HTR-8/SVneo (cell line): ENCODE measurements around the gene SRPK1.
A peak's percentile ranks its signal among the peaks of the same experiment; 100 is the strongest.
"Not testable (repeated sequence)": the region's sequence is repeated elsewhere in the genome, so short reads cannot be mapped to it uniquely, and the experiment has no call there.

Experiments used
- DNase-seq: peaks from one replicate; pipeline ENCODE4 v3.0.0; 2011; ENCODE audit warnings: low spot score, mixed read lengths; ENCODE audit not compliant: insufficient read length
- FAIRE-seq: peaks from 2 replicates; lab custom pipeline; 2011; peaks lifted over from hg19 to GRCh38; lab: Jason Lieb, UNC

SRPK1 gene

GRCh38 chr6:35933844-35934243 is 12.9 kb upstream of the SRPK1 start:
- no peak for FAIRE-seq
- no peak for DNase-seq

- not testable (repeated sequence) for FAIRE-seq, DNase-seq
These were observed 11.0 kb upstream of the SRPK1 start for GRCh38 chr6:35931873-35932272.

GRCh38 chr6:35931120-35931561 is 10.2 kb upstream of the SRPK1 start:
- no peak for FAIRE-seq
- DNase-seq: no peak

GRCh38 chr6:35929601-35930000 is 8.7 kb upstream of the SRPK1 start:
- FAIRE-seq (no peak), DNase-seq (no peak)

GRCh38 chr6:35926509-35927215 is 5.8 kb upstream of the SRPK1 start:
- no peak for DNase-seq
- no peak for FAIRE-seq

GRCh38 chr6:35925961-35926360 is 5.1 kb upstream of the SRPK1 start:
- DNase-seq: no peak

GRCh38 chr6:35924146-35924545 is 3.2 kb upstream of the SRPK1 start:
- DNase-seq (no peak), FAIRE-seq (no peak)

More at GRCh38 chr6:35925961-35926360, 5.1 kb upstream of the SRPK1 start:
- FAIRE-seq: no peak

- no peak for DNase-seq
- no peak for FAIRE-seq
These were observed 1.2 kb upstream of the SRPK1 start for GRCh38 chr6:35922139-35922554.

- FAIRE-seq: peak; percentile 65
- no peak for DNase-seq
These were observed 809 bp downstream of the SRPK1 start for GRCh38 chr6:35919827-35920751.

- DNase-seq (no peak), FAIRE-seq (peak; percentile 4)
These were observed 1.6 kb downstream of the SRPK1 start for GRCh38 chr6:35919085-35919826.

- not testable (repeated sequence) for FAIRE-seq, DNase-seq
These were observed 4.0 kb downstream of the SRPK1 start for GRCh38 chr6:35916893-35917292.

- FAIRE-seq (no peak), DNase-seq (no peak)
These were observed 4.8 kb downstream of the SRPK1 start for GRCh38 chr6:35916056-35916455.

- DNase-seq (no peak), FAIRE-seq (no peak)
These were observed 6.4 kb downstream of the SRPK1 start for GRCh38 chr6:35914536-35914935.

- FAIRE-seq (no peak), DNase-seq (no peak)
These were observed 8.8 kb downstream of the SRPK1 start for GRCh38 chr6:35911871-35912653.

- FAIRE-seq, DNase-seq: not testable (repeated sequence)
These were observed 11.3 kb downstream of the SRPK1 start for GRCh38 chr6:35909571-35909970.

- not testable (repeated sequence) for FAIRE-seq, DNase-seq
These were observed 12.0 kb downstream of the SRPK1 start for GRCh38 chr6:35908753-35909401.

- DNase-seq: no peak
- no peak for FAIRE-seq
These were observed 13.1 kb downstream of the SRPK1 start for GRCh38 chr6:35907750-35908149.

GRCh38 chr6:35906499-35906846 is 14.4 kb downstream of the SRPK1 start:
- no peak for FAIRE-seq
- DNase-seq: no peak

- DNase-seq (no peak), FAIRE-seq (no peak)
These were observed 14.9 kb downstream of the SRPK1 start for GRCh38 chr6:35905841-35906498.
